GM12891 (cell line): Measurements from ENCODE around the gene KPTN.

Source experiments
- POLR2A ChIP-seq: IDR thresholded peaks from 2 replicates; pipeline ENCODE4 v1.6.1; 2011; ENCODE audit warnings: low read depth, low read length, control low read depth
- POLR2AphosphoS5 ChIP-seq: IDR thresholded peaks from 2 replicates; pipeline ENCODE4 v1.6.1; 2011; ENCODE audit warnings: low read depth, low read length, control low read depth
- POU2F2 ChIP-seq: IDR thresholded peaks from 2 replicates; pipeline ENCODE4 v1.6.1; 2011; ENCODE audit warnings: low read depth, mild to moderate bottlenecking, control low read depth, low read length, moderate library complexity
- SPI1 ChIP-seq: IDR thresholded peaks from 2 replicates; pipeline ENCODE4 v1.6.1; 2011; ENCODE audit warnings: low read depth, low read length, control low read depth
- TAF1 ChIP-seq: IDR thresholded peaks from 2 replicates; pipeline ENCODE4 v1.6.1; 2011; ENCODE audit warnings: low read depth, low read length, control low read depth

DNA sequence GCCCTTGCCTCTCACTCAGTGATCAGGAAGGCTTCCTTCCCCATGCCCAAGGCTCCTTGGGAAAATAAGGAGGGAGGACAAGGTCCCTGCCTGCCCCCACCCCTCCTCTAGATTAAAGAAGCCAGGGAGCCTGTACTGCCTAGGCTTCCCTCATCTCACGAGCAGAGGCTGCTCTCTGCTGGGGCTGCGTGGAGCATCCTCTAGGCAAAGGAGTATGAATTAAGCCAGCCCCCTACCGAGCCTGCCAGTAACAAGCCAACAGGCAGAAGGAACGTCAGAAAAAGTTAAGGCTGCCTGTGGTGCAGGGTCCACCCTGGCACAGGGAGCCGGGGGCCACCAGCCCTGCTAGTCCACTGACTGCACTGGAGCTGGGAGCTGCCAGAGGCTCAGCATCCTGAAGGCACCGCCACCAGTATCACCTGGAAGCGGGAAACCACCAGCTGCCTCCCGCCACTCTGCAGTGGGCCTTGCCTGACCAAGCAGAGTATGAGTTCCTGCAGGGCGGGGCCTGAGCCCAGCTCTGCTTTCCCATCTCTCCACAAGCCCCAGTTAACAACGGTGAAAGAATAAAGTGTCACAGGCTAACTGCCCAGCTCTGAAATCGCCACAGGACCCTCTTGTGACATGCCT lies 24.0 kb upstream of the KPTN start:
- TF ChIP-seq POLR2AphosphoS5 (no peak), POLR2A (no peak), TAF1 (no peak), SPI1 (no peak), POU2F2 (no peak)
